KMS-11 (cell line): ENCODE measurements around the gene YWHAB.

Experiments used
- H2AFZ ChIP-seq: fragments of 200-600 bp; sonication (generic); 2 replicates; pipeline ENCODE4 v1.6.1; 2016; ENCODE audit warnings: antibody characterized with exemption, mixed run types, low read depth
- H3K27ac ChIP-seq: fragments of 200-600 bp; sonication (generic); 2 replicates; pipeline ENCODE4 v1.6.1; 2016; ENCODE audit warnings: mild to moderate bottlenecking, mixed run types
- H3K27me3 ChIP-seq: fragments of 200-600 bp; sonication (generic); 2 replicates; pipeline ENCODE4 v1.6.1; 2017; ENCODE audit warnings: mild to moderate bottlenecking, low read depth, mixed run types, moderate library complexity; ENCODE audit not compliant: insufficient read depth
- H3K36me3 ChIP-seq: fragments of 200-600 bp; sonication (generic); 2 replicates; pipeline ENCODE4 v1.6.1; 2017; ENCODE audit warnings: mild to moderate bottlenecking, mixed run types; ENCODE audit not compliant: insufficient read depth
- H3K4me1 ChIP-seq: fragments of 200-600 bp; sonication (generic); 2 replicates; pipeline ENCODE4 v1.6.1; 2016; ENCODE audit warnings: mild to moderate bottlenecking, low read depth, mixed run types; ENCODE audit not compliant: poor library complexity, severe bottlenecking
- H3K4me2 ChIP-seq: fragments of 200-600 bp; sonication (generic); 2 replicates; pipeline ENCODE4 v1.7.0; 2016; ENCODE audit warnings: mild to moderate bottlenecking, mixed run types
- H3K4me3 ChIP-seq: fragments of 200-600 bp; sonication (generic); IDR thresholded peaks from 2 replicates; pipeline ENCODE4 v1.6.1; 2017; ENCODE audit warnings: low read depth, low read length, mixed read lengths; ENCODE audit not compliant: insufficient read depth
- H3K79me2 ChIP-seq: fragments of 200-600 bp; sonication (generic); 2 replicates; pipeline ENCODE4 v1.6.1; 2016; ENCODE audit warnings: low read depth, mixed run types; ENCODE audit not compliant: insufficient read depth
- H3K9ac ChIP-seq: fragments of 200-600 bp; sonication (generic); 2 replicates; pipeline ENCODE4 v1.6.1; 2016; ENCODE audit warnings: mild to moderate bottlenecking, mixed run types
- H4K20me1 ChIP-seq: fragments of 200-600 bp; sonication (generic); 2 replicates; pipeline ENCODE4 v1.6.1; 2016; ENCODE audit warnings: mild to moderate bottlenecking, mixed run types; ENCODE audit not compliant: insufficient read depth
- TF ChIP-seq, protein P1 (sequence below): fragments of 200-600 bp; sonication (generic); conservative IDR thresholded peaks from 2 replicates; pipeline ENCODE4 v1.6.1; 2017; ENCODE audit warnings: low read depth, mild to moderate bottlenecking, antibody characterized with exemption, low read length, moderate library complexity, mixed read lengths

The YWHAB gene

GRCh38 chr20:44848254-44849015 is 37.1 kb upstream of the YWHAB start:
- H3K9ac ChIP-seq, result no peak overlapping the region
- H3K79me2 ChIP-seq, result no peaks in the 10 kb centered on the region
- H4K20me1 ChIP-seq, result no peaks in the 10 kb centered on the region
- no peaks in the 10 kb centered on the region for H3K36me3 ChIP-seq
- no peak overlapping the region for H3K27ac ChIP-seq
- no peaks in the 10 kb centered on the region for H3K27me3 ChIP-seq
- H3K4me1 ChIP-seq, result no peaks in the 10 kb centered on the region
- H2AFZ ChIP-seq, result no peak overlapping the region
- TF ChIP-seq, protein P1, sequence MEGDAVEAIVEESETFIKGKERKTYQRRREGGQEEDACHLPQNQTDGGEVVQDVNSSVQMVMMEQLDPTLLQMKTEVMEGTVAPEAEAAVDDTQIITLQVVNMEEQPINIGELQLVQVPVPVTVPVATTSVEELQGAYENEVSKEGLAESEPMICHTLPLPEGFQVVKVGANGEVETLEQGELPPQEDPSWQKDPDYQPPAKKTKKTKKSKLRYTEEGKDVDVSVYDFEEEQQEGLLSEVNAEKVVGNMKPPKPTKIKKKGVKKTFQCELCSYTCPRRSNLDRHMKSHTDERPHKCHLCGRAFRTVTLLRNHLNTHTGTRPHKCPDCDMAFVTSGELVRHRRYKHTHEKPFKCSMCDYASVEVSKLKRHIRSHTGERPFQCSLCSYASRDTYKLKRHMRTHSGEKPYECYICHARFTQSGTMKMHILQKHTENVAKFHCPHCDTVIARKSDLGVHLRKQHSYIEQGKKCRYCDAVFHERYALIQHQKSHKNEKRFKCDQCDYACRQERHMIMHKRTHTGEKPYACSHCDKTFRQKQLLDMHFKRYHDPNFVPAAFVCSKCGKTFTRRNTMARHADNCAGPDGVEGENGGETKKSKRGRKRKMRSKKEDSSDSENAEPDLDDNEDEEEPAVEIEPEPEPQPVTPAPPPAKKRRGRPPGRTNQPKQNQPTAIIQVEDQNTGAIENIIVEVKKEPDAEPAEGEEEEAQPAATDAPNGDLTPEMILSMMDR, result no peak
- no peak overlapping the region for H3K4me3 ChIP-seq
- H3K4me2 ChIP-seq, result no peak overlapping the region

- Histone ChIP-seq H3K9ac (no peak overlapping the region), H2AFZ (no peak overlapping the region), H3K27ac (no peak overlapping the region), H3K27me3 (no peaks in the 10 kb centered on the region), H3K4me1 (no peaks in the 10 kb centered on the region), H3K36me3 (no peaks in the 10 kb centered on the region), H3K79me2 (no peaks in the 10 kb centered on the region), H4K20me1 (no peaks in the 10 kb centered on the region), H3K4me2 (no peak overlapping the region), H3K4me3 (no peak overlapping the region)
- TF ChIP-seq, protein P1, result no peak
Observed at GRCh38 chr20:44849703-44850102, 35.8 kb upstream of the YWHAB start.

- TF ChIP-seq, protein P1, result no peak
- Histone ChIP-seq H3K4me1 (no peaks in the 10 kb centered on the region), H3K27ac (no peak overlapping the region)
Observed at GRCh38 chr20:44850272-44850671, 35.2 kb upstream of the YWHAB start.

GRCh38 chr20:44850837-44851236 is 34.7 kb upstream of the YWHAB start:
- Histone ChIP-seq H3K4me3 (no peak overlapping the region), H3K4me1 (no peaks in the 10 kb centered on the region), H3K4me2 (no peak overlapping the region), H3K9ac (no peak overlapping the region), H3K27me3 (no peaks in the 10 kb centered on the region), H3K36me3 (no peaks in the 10 kb centered on the region), H4K20me1 (no peaks in the 10 kb centered on the region), H3K79me2 (no peaks in the 10 kb centered on the region), H2AFZ (no peak overlapping the region), H3K27ac (no peak overlapping the region)
- TF ChIP-seq, protein P1, result no peak

More at GRCh38 chr20:44850272-44850671, 35.2 kb upstream of the YWHAB start:
- Histone ChIP-seq H3K4me3 (no peak overlapping the region), H4K20me1 (no peaks in the 10 kb centered on the region), H3K36me3 (no peaks in the 10 kb centered on the region), H3K79me2 (no peaks in the 10 kb centered on the region), H2AFZ (no peak overlapping the region), H3K4me2 (no peak overlapping the region), H3K27me3 (no peaks in the 10 kb centered on the region), H3K9ac (no peak overlapping the region)
